Urinary bladder (tissue), 4 donors: ENCODE data around the gene RBM23. TPM values are rescaled to one million over a fixed set of nuclear protein-coding genes. Genes with fewer than 3 reads are reported as not detected.

Experiments
- DNase-seq: peaks from one replicate; pipeline ENCODE4 v3.0.0-alpha.2; 2015; ENCODE audit errors: extremely low spot score
- H3K27ac ChIP-seq: one replicate; pipeline ENCODE4 v1.5.1; 2013; ENCODE audit warnings: low read depth, mild to moderate bottlenecking, moderate library complexity
- H3K36me3 ChIP-seq: one replicate; pipeline ENCODE4 v1.6.1; 2013; ENCODE audit warnings: mild to moderate bottlenecking, moderate library complexity; ENCODE audit not compliant: insufficient read depth
- H3K4me1 ChIP-seq: one replicate; pipeline ENCODE4 v1.6.1; 2013; ENCODE audit warnings: mild to moderate bottlenecking, moderate library complexity; ENCODE audit not compliant: insufficient read depth
- H3K4me3 ChIP-seq: one replicate; pipeline ENCODE4 v1.5.1; 2013; ENCODE audit warnings: low read depth, low read length
- WGBS: extraction: QIAGEN DNeasy Blood & Tissue Kit; methylation state at CpG from one replicate; pipeline ENCODE4 v1.1.7; 2013; 5-methylcytosine and 5-hydroxymethylcytosine counted together
- polyA plus RNA-seq: library from polyadenylated mRNA; stranded (reverse); fragments of 200-250 nt; gene quantifications from one replicate; pipeline ENCODE4 v1.2.3, GENCODE V29; 2013
- small RNA-seq: library from RNA; depleted of rRNA; stranded (forward); fragments of <200 nt; gene quantifications from one replicate; pipeline ENCODE3, GENCODE V24; 2014
- total RNA-seq: library from RNA; depleted of rRNA; stranded (reverse); fragments of >200 nt; gene quantifications from one replicate; pipeline ENCODE4 v1.2.3, GENCODE V29; 2014
- donor health status: healthy with polysubstance abuse.
- donor health status: healthy.

RBM23 gene
- total and polyA plus RNA-seq, 2 donors, result 65.0 to 101 TPM

DNA sequence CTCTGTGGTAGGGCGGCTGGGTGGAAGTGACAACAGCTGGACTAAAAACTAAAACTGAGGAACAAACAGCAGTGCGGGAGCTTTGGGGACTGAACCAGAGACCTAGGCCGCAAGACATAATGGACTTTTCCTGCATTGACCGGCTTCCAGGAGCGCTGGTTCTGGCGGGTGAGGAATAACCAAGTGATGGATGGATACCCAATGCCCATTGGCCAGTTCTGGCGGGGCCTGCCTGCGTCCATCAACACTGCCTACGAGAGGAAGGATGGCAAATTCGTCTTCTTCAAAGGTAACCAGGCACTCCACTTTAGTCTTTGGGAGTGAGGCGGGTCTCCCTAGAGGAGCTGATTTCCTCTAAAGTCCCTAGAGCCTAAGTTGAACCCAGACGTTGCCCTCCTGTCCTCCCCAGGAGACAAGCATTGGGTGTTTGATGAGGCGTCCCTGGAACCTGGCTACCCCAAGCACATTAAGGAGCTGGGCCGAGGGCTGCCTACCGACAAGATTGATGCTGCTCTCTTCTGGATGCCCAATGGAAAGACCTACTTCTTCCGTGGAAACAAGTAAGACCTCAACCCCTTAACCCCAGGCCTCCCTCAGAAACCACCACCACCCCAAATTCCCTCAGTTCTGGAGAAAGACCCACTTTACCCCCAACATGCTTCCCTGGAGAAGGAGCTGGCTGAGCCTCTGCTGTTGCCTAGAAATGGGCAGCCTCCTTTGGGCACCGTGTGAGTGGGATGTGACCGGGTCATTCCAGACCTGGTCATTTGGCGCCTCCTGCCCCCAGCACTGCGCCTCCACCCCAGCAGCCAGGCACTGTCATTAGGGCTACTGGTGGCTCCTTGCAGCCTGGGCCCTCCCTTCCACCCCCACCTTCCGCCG lies 74.5 kb downstream of the RBM23 start:
- no peak overlapping the region for H3K27ac ChIP-seq
- 88% methylated on average over 22 of the region's 22 CpGs for WGBS
- DNase-seq, result no peak
- H3K4me1 ChIP-seq, result no peaks in the 10 kb centered on the region
- H3K36me3 ChIP-seq, result peaks cover 11% of the 10 kb centered on the region
- H3K4me3 ChIP-seq, result no peak overlapping the region

Small RNA genes within 50 kb of the gene (small RNA-seq; reads per million reads assigned to genes)
- not detected for gene RF00019

Other genes with a start within 250 kb of the RBM23 start
- 74.1 TPM for gene OXA1L, start 152.5 kb downstream of the RBM23 start, total RNA-seq
- gene OXA1L, start 152.5 kb downstream of the RBM23 start, polyA plus RNA-seq, result 112 TPM
- gene SLC7A7, start 103.7 kb downstream of the RBM23 start, total RNA-seq, result 9.3 TPM
- 12.8 TPM for gene SLC7A7, start 103.7 kb downstream of the RBM23 start, polyA plus RNA-seq
- 21.5 TPM for gene MRPL52, start 89.3 kb downstream of the RBM23 start, total RNA-seq
- gene MRPL52, start 89.3 kb downstream of the RBM23 start, polyA plus RNA-seq, result 77.0 TPM
- 120 TPM for gene MMP14, start 82.6 kb downstream of the RBM23 start, total RNA-seq
- gene MMP14, start 82.6 kb downstream of the RBM23 start, polyA plus RNA-seq, result 189 TPM
- gene LRP10, start 47.4 kb downstream of the RBM23 start, total RNA-seq, result 22.1 TPM
- 195 TPM for gene LRP10, start 47.4 kb downstream of the RBM23 start, polyA plus RNA-seq
- 0.16 TPM for gene REM2, start 35.9 kb downstream of the RBM23 start, total RNA-seq
- 0.38 TPM for gene REM2, start 35.9 kb downstream of the RBM23 start, polyA plus RNA-seq
- gene PRMT5, start 10.2 kb upstream of the RBM23 start, total RNA-seq, result 39.8 TPM
- 49.3 TPM for gene PRMT5, start 10.2 kb upstream of the RBM23 start, polyA plus RNA-seq
- 42.2 TPM for gene HAUS4, start 37.9 kb upstream of the RBM23 start, total RNA-seq
- gene HAUS4, start 37.9 kb upstream of the RBM23 start, polyA plus RNA-seq, result 44.1 TPM
- gene AJUBA, start 63.4 kb upstream of the RBM23 start, total RNA-seq, result 28.0 TPM
- 6.6 TPM for gene AJUBA, start 63.4 kb upstream of the RBM23 start, polyA plus RNA-seq
- gene C14orf93, start 91.0 kb upstream of the RBM23 start, total RNA-seq, result 10.4 TPM
- gene C14orf93, start 91.0 kb upstream of the RBM23 start, polyA plus RNA-seq, result 14.5 TPM
- 70.3 TPM for gene PSMB5, start 115.8 kb upstream of the RBM23 start, total RNA-seq
- 135 TPM for gene PSMB5, start 115.8 kb upstream of the RBM23 start, polyA plus RNA-seq
- gene PSMB11, start 123.1 kb upstream of the RBM23 start, total RNA-seq, result not detected
- gene PSMB11, start 123.1 kb upstream of the RBM23 start, polyA plus RNA-seq, result not detected
- 6.4 TPM for gene CDH24, start 138.4 kb upstream of the RBM23 start, total RNA-seq
- gene CDH24, start 138.4 kb upstream of the RBM23 start, polyA plus RNA-seq, result 4.4 TPM
- gene ACIN1, start 176.0 kb upstream of the RBM23 start, total RNA-seq, result 87.9 TPM
- 82.2 TPM for gene ACIN1, start 176.0 kb upstream of the RBM23 start, polyA plus RNA-seq
- gene C14orf119, start 176.4 kb upstream of the RBM23 start, total RNA-seq, result 37.2 TPM
- 51.8 TPM for gene C14orf119, start 176.4 kb upstream of the RBM23 start, polyA plus RNA-seq
- gene CIROP, start 185.8 kb upstream of the RBM23 start, total RNA-seq, result not detected
- not detected for gene CIROP, start 185.8 kb upstream of the RBM23 start, polyA plus RNA-seq
- not detected for gene CEBPE, start 200.1 kb upstream of the RBM23 start, total RNA-seq
- gene CEBPE, start 200.1 kb upstream of the RBM23 start, polyA plus RNA-seq, result 0.06 TPM